Stromal cell of bone marrow (primary cell): ENCODE data around the gene SRGAP2B.
"Not testable (repeated sequence)": the region's sequence is repeated elsewhere in the genome, so short reads cannot be mapped to it uniquely, and the experiment has no call there.

Experiments
- DNase-seq: peaks from one replicate; pipeline ENCODE4 v3.0.0-alpha.2; 2012; ENCODE audit warnings: low read depth

SRGAP2B gene

GRCh38 chr1:144946525-144947480 is 148.3 kb downstream of the SRGAP2B start:
- not testable (repeated sequence) for DNase-seq

DNA sequence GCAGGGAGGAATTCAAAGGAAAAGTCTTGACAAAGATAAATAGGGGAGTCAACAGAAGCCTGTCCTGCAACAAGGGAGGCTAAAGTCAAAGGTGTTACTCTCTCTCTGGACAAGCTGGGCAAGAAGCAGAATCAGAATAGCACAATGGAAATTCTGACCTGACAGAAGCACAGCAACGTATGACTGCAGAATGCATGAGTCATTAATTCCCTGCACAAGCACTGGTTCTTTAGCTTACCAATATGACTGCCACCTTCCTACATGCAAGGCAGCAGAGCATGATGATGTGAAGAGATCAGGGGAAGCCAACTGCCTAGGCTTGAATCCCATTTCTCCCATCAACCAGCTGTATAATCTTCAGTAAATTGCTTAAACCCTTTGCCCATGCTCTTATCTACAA is 153.4 kb downstream of the SRGAP2B start:
- DNase-seq, result not testable (repeated sequence)

- not testable (repeated sequence) for DNase-seq
Measured at GRCh38 chr1:144940054-144940453, 155.1 kb downstream of the SRGAP2B start.

GRCh38 chr1:144938627-144939026 is 156.5 kb downstream of the SRGAP2B start:
- DNase-seq, result not testable (repeated sequence)

- DNase-seq, result not testable (repeated sequence)
Measured at GRCh38 chr1:144936186-144936732, 158.9 kb downstream of the SRGAP2B start.

- DNase-seq, result not testable (repeated sequence)
Measured at GRCh38 chr1:144935310-144935709, 159.8 kb downstream of the SRGAP2B start.

DNA sequence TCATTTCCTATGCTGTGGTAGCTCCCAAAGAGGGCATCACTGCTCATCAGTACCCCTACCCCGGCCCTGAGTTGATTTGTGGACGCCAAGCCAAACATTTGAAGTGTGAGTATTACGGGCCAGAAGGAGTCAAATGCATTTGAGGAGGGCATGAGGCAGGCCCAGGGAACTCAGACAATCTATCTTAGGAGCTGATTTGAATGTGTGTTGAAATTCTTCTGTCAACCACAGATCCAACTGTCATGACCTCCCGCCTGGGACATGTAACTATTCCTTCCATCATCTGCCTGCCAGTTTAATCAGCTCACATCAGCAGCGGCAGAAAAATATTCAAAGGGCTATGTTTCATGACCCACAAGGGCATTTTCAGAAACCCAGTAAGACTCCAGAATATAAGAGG is 162.1 kb downstream of the SRGAP2B start:
- DNase-seq, result not testable (repeated sequence)

DNA sequence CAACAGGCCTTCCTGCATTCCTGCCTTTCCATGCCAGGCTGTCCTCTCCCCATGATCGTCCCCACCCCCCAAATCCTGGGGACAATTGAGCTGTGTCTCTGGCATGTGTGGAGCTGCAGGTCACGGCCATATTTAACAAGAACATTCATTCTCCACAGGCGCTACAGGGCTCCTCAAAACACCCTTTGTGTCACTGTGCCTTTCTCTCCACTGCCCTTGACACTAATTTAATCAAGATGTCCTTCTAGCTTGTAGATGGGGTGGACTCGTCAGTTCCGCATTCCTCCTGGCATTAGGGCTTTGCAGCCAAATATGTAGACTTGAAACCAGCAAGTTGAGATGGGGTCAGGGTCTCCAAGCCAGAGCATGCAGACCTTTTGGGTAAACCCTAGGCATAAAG is 163.0 kb downstream of the SRGAP2B start:
- DNase-seq, result not testable (repeated sequence)

GRCh38 chr1:144931553-144931952 is 163.6 kb downstream of the SRGAP2B start:
- DNase-seq, result not testable (repeated sequence)

DNA sequence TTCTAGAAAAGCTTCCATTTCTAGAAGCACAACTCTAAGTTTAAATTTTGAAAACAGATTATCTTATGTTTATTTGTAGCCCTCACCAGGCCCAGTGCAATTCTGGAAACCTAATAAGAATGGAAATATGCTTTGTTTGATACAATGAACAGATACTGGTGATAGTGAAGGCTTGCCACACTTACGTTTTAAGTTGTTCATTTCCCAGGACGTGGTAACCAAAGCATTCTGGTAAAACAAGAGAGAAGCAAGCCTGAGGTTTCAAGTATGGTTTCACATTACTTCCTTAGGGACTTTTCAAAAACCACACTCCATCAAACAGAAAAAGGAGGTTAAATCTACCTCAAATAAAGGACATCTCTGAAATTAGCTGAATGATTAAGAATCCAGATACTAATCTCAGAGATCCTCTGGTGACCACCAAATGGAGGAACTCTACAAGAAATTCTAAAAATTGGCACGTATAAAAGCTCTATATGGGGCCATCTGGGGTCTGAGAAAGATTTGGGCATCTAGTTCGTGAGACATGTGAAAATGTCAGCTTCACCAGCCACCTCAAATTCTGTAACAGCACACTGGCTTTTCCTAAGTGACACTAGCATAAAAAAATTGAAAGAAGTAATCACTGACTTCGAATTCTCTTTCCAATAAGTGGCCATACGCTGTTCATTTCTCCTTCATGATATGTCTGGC is 164.9 kb downstream of the SRGAP2B start:
- not testable (repeated sequence) for DNase-seq

DNA sequence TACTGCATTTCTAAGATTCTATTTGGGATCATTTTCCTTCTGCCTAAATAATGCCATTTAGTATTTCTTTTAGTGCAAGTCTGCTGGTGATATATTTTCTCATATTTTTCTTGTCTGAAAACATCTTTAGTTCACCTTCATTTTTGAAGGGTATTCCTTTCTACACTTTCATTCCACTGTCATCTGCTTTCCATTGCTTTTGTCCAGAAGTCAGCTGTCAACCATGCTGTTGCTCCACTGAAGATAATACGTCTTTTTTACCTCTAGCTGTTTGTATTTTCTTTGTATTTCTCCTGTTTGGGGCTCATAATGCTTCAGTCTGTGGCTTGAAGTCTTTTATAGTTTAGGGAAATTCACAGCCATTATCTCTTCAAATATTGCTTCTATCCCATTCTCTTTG is 167.8 kb downstream of the SRGAP2B start:
- DNase-seq, result not testable (repeated sequence)

DNA sequence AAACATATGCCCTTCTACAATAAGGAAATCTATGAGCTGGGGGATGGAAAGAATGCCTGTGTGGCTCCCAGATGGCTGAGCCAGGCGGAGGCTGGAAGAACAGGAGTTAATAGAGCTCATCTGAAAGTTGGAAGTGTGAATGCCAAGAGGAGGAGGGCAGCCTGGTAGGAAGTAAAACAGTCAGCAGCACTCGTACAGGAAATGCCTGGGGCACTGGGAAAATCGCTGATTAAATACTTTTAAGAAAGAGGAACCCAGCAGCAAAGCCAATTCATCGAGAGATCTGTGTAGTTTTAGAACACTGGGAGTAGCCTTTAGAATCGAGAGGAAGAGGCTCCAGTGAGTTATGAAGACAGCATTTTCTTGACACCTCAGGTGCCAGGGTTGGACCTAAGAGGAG is 171.5 kb downstream of the SRGAP2B start:
- DNase-seq, result not testable (repeated sequence)

DNA sequence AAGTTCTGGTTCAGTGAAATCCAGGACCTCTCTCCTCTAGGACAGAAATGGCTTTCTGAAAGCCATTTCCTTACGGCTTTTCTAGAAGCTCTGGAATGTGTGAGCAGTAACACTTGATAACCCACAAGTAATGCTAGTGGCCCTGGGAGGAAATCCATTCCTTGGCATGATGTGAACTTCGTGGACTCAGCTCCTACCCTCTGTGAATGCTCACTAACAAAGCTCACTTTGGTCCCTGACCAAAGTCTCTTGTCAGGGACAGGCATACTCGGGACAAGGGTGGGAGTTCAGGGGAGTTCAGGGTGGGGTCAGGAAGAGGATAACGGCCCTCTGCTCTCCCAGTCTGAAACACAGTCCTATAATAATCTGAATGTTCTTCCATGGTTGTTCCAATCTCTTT is 172.3 kb downstream of the SRGAP2B start:
- DNase-seq, result not testable (repeated sequence)

DNA sequence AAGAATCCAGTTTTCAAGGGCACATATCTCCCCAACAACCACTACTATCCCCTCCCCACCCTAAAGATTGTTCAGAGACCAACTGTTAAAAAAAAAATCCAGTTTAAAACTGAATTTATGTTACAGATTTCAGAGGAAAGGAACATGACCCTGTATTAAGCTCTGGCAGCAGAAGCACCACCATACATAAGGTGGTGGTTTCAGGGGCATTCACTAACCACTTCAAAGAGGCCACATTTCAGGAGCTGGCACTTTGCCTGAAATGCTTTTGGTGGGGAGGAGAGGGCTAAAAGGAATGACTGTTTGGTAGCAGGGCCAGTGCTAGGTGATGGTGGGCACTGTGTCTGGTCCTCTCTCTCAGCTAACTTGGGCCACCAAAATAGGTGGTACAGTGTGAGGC is 176.0 kb downstream of the SRGAP2B start:
- DNase-seq, result not testable (repeated sequence)

- not testable (repeated sequence) for DNase-seq
Measured at GRCh38 chr1:144918027-144918603, 177.0 kb downstream of the SRGAP2B start.

- DNase-seq, result not testable (repeated sequence)
Measured at GRCh38 chr1:144917154-144918026, 177.7 kb downstream of the SRGAP2B start.

DNA sequence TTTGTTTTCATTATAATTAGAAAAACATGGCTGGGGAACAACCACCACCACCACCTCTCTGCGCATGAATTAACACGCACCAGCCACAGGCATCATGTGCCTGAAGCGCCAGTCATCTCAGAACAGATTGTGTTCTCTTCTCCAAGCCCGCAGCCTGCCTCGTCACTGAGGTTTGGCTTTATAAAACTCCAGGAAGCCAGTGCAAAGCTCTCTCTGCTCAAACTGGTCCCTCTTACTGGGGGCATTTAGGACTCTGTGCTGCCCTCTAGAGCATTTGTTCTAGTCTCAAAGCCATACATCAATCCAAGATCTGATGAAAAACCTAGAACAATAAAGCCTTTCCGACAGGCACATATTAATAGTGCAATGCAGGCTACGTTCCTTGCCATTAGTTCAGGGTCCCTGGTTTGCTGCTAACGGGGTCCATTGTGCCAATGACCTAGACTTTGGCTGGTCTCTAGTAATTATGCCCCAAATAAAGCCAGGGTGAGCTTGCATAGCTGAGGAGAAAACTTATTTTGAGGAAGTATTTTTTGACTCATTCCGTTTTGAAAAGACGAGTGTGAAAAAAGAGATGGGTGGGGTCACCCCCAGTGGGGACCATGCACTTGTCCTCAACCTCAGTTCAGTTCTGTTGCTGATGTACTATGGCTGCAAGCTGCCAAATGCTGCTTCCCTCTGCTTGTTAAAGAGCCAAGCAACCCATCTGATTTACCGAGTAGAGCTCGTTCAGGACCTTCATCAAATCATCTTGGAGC is 181.0 kb downstream of the SRGAP2B start:
- not testable (repeated sequence) for DNase-seq

DNA sequence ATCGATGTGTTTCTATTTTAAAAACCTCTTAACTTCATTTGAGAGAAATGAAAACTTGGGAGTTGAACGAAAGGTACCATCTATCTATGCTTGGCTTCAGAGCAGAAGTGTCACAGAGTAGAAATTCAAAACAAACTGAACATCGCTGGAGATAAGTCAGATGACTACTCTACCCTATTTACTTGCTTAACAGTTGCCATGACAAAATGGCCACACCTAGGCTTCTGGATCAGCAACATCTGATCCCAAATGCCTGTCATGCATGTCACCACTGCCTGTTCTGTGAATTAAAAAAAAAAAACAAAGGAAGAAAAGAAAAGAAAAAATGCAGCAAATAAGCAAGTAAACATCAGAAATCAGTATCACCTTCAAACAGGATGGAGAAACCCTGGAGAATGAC is 181.7 kb downstream of the SRGAP2B start:
- DNase-seq, result not testable (repeated sequence)

- DNase-seq, result not testable (repeated sequence)
Measured at GRCh38 chr1:144910729-144911128, 184.4 kb downstream of the SRGAP2B start.

- DNase-seq, result not testable (repeated sequence)
Measured at GRCh38 chr1:144900841-144901240, 194.3 kb downstream of the SRGAP2B start.
